ENCODE results near the gene IPP. TPM values are rescaled to one million over a fixed set of nuclear protein-coding genes. Genes with fewer than 3 reads are reported as not detected.
"Not testable (repeated sequence)": the region's sequence is repeated elsewhere in the genome, so short reads cannot be mapped to it uniquely, and the experiment has no call there.

IPP gene
- total and polyA plus RNA-seq, 7 donors, result 6.9 to 15.3 (median 11.2) TPM

DNA sequence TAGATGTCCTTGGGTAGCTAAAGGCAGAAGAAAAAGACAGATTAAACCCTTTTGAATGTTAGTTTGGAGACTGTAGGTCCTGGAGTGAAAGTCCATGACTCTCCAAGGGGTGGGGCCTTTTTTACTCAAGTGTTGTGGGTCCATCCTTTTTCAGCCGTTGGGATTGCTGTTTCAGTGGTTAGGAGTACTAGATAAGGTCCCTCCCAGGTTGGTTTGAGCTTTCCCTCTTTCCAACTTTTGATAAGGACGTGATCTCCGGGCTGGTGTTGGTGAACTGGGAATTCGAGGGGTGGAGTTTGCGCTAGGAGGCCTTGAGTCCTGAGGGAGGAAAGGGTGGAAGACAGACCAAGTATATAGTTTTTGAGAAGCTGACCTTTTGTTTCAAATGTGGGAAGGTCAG, 5.2 kb upstream of the IPP start:
- Histone ChIP-seq H3K27me3 (no peaks in the 10 kb centered on the region), H3K27ac (no peak overlapping the region), H3K4me1 (peaks cover 0 to 10% (median 7%) of the 10 kb centered on the region in 4 donors), H3K9me3 (peaks cover 0 to 3% (median 0%) of the 10 kb centered on the region in 4 donors), H3K4me3 (no peak overlapping the region), H3K36me3 (no peaks in the 10 kb centered on the region)
- 93 to 94% methylated on average over 5 of the region's 5 CpGs for WGBS, 2 donors
- intact Hi-C loops (cut with DNase I), result no loop called here
- no peak for TF ChIP-seq EP300 (IDR thresholded peaks at IDR 0.05)
- TF ChIP-seq, protein P1, sequence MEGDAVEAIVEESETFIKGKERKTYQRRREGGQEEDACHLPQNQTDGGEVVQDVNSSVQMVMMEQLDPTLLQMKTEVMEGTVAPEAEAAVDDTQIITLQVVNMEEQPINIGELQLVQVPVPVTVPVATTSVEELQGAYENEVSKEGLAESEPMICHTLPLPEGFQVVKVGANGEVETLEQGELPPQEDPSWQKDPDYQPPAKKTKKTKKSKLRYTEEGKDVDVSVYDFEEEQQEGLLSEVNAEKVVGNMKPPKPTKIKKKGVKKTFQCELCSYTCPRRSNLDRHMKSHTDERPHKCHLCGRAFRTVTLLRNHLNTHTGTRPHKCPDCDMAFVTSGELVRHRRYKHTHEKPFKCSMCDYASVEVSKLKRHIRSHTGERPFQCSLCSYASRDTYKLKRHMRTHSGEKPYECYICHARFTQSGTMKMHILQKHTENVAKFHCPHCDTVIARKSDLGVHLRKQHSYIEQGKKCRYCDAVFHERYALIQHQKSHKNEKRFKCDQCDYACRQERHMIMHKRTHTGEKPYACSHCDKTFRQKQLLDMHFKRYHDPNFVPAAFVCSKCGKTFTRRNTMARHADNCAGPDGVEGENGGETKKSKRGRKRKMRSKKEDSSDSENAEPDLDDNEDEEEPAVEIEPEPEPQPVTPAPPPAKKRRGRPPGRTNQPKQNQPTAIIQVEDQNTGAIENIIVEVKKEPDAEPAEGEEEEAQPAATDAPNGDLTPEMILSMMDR (IDR thresholded peaks at IDR 0.05), result no peak
- TF ChIP-seq POLR2A (IDR thresholded peaks at IDR 0.05), result no peak
- TF ChIP-seq POLR2AphosphoS5 (IDR thresholded peaks at IDR 0.05), result no peak
- DNase-seq, result no peak

DNA sequence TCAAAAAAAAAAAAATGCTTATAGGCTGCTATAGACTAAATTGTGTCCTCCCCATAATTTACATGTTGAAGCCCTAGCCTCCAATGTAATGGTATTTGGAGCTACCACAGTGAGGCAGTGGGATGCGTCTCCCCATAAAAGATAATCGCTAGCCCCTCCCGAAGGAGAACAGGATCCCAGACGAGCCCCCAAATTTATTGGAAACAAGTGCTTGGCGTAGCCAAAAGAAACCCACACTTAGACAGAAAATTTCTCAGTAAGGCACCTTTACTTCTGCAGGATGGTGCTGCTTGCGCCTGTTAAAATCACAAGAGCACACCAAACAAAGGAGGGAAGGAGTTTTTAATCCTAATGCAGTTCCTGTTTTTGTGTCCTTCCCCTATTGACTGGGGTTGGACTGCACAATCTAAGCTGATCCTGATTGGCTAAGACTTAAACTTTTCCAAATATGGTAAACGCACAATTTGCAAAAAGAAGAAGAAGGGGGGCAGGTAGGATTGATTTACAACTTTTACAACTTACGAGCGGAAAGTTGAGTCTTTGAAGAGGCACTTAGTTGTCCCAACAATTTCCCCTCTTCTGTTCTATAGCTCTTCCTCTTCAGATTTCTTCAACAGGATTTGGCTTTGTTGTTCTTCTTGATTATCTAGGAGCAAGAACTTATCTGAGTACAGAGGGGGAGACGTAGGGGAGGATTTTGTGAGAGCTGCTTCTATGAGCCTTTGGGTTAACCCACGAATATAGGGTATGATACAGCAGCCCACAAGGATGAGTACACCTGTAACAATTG, 3.0 kb upstream of the IPP start:
- no peaks in the 10 kb centered on the region for H3K36me3 ChIP-seq
- peaks cover 0 to 13% (median 8%) of the 10 kb centered on the region in 4 donors for H3K4me1 ChIP-seq
- H3K4me3 ChIP-seq, result no peak overlapping the region
- peaks cover 0 to 3% (median 0%) of the 10 kb centered on the region in 4 donors for H3K9me3 ChIP-seq
- DNase-seq, result no peak
- 95 to 97% methylated on average over 11 of the region's 11 CpGs for WGBS, 2 donors
- H3K27ac ChIP-seq, result no peak overlapping the region
- intact Hi-C loops (cut with DNase I), result loop anchor here (5.0 kb wide), 2 partner anchors 66 to 129 kb away; partner anchors contain the start of genes GPBP1L1 and TMEM69
- H3K27me3 ChIP-seq, result no peaks in the 10 kb centered on the region
- TF ChIP-seq POLR2AphosphoS5 (IDR thresholded peaks at IDR 0.05) (no peak), EP300 (IDR thresholded peaks at IDR 0.05) (no peak), POLR2A (IDR thresholded peaks at IDR 0.05) (no peak)
- TF ChIP-seq, protein P1 (IDR thresholded peaks at IDR 0.05), result no peak

DNA sequence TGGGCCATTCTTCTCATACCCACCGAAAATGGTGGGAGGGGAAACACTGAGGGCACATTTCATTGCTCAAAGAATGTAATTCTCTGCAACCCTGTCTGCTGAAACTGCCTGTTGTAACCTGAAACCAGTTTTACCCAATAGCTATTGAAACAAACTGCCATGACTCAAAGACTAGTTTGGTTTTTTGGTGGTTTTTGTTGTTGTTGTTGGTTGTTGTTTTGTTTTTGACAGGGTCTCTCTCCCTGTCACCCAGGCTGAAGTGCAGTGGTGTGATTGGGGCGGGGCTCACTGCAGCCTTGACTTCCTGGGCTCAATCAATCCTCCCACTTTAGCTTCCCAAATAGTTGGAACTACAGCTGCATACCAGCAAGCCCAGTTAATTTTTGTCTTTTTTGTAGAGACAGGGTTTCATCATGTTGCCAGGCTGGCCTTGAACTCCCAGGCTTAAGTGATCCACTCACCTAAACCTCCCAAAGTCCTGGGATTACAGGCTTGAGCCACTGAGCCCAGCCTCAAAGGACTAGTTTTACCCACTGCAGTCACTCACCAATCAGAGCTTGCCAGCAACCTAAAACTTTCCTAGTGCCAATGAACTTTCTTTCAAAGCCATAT, 2.1 kb upstream of the IPP start:
- intact Hi-C loops (cut with DNase I), result loop anchor here (5.0 kb wide), 2 partner anchors 65 to 130 kb away; partner anchors contain the start of genes GPBP1L1 and TMEM69
- Histone ChIP-seq H3K27ac (no peak overlapping the region), H3K36me3 (no peaks in the 10 kb centered on the region), H3K27me3 (no peaks in the 10 kb centered on the region), H3K9me3 (peaks cover 0 to 3% (median 0%) of the 10 kb centered on the region in 4 donors), H3K4me1 (peaks cover 0 to 13% (median 8%) of the 10 kb centered on the region in 4 donors), H3K4me3 (no peak overlapping the region)
- DNase-seq, result no peak
- TF ChIP-seq, protein P1 (IDR thresholded peaks at IDR 0.05), result no peak
- no peak for TF ChIP-seq POLR2A (IDR thresholded peaks at IDR 0.05)
- TF ChIP-seq EP300 (IDR thresholded peaks at IDR 0.05), result no peak
- no peak for TF ChIP-seq POLR2AphosphoS5 (IDR thresholded peaks at IDR 0.05)
- 92 to 93% methylated on average over 2 of the region's 2 CpGs for WGBS, 2 donors

DNA sequence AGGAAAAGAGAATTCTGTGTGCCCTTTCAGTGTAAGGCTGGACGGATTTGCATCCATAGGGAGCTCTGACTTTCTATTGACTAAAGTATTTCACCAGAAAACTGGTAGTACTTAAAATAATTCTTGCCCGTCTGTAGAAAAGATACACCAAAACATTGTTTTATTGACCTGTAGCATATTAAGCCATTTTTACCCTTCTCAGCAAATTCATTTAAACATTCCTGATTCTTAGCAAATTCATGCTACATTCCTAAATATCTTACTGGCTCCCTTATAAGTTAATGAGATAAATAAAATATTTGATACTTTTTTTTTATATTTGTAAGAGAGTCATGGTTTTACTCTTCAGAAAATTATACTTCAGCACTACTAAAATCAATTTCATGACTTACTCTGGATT, 1.6 kb upstream of the IPP start:
- no peak for DNase-seq
- Histone ChIP-seq H3K27me3 (no peaks in the 10 kb centered on the region), H3K4me1 (peaks cover 0 to 13% (median 8%) of the 10 kb centered on the region in 4 donors), H3K9me3 (peaks cover 0 to 3% (median 0%) of the 10 kb centered on the region in 4 donors), H3K4me3 (no peak overlapping the region), H3K36me3 (no peaks in the 10 kb centered on the region), H3K27ac (peak overlapping the region in 2 of 4 donors; percentile 94 to 95)
- intact Hi-C loops (cut with DNase I), result loop anchor here (5.0 kb wide), 2 partner anchors 65 to 130 kb away; partner anchors contain the start of genes GPBP1L1 and TMEM69
- WGBS, 2 donors, result 92 to 96% methylated on average over 2 of the region's 2 CpGs
- no peak for TF ChIP-seq POLR2AphosphoS5 (IDR thresholded peaks at IDR 0.05)
- TF ChIP-seq POLR2A (IDR thresholded peaks at IDR 0.05), result no peak
- TF ChIP-seq EP300 (IDR thresholded peaks at IDR 0.05), result no peak
- TF ChIP-seq, protein P1 (IDR thresholded peaks at IDR 0.05), result no peak

DNA sequence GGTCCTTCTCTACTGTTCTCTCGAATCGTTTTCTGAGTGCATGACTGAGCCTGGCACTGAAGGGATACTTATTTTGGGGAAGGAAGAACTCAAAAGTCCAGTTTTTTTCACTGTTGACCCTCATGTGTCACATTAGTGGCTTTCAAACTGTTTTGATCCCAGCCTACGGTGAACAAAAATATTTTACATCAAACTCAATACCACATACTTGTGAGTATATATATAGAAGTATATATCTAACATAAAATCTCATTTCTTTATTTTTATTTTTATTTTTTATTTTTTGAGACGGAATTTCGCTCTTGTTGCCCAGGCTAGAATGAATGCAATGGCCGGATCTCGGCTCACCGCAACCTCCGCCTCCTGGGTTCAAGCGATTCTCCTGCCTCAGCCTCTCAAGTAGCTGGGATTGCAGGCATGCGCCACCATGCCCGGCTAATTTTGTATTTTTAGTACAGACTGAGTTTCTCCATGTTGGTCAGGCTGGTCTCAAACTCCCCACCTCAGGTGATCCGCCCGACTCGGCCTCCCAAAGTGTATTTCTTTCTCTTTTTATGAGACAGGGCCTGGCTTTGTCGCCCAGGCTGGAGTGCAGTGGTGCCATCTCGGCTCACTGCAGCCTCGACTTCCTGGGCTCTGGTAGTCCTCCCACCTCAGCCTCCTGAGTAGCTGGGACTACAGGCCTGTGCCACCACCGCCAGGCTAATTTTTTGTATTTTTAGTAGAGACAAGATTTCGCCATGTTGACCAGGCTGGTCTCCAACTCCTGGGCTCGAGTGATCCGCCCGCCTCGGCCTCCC, 786 bp upstream of the IPP start:
- not testable (repeated sequence) for DNase-seq, H3K36me3 ChIP-seq, H3K9me3 ChIP-seq, H3K27me3 ChIP-seq
- 82 to 86% methylated on average over 24 of the region's 24 CpGs for WGBS, 2 donors
- intact Hi-C loops (cut with DNase I), result loop anchor here (2.0 to 5.0 kb wide), 3 partner anchors 54 to 131 kb away; partner anchors contain the start of genes GPBP1L1 and TMEM69
- Histone ChIP-seq H3K4me1 (peaks cover 0 to 13% (median 10%) of the 10 kb centered on the region in 4 donors), H3K27ac (peak overlapping the region; percentile 94 to 97 (median 95)), H3K4me3 (peak overlapping the region; percentile 61 to 71 (median 64))

Data from sigmoid colon (tissue), 7 donors.